WTC11 (cell line): ENCODE results near the gene CUL1.

Experiments
- AFF4 ChIP-seq: sonication (generic); formaldehyde crosslinking; IDR thresholded peaks from 2 replicates; pipeline ENCODE4 v1.8.1; 2023; ENCODE audit warnings: mild to moderate bottlenecking, missing genetic modification reagents, borderline replicate concordance
- ATF3 ChIP-seq: sonication (generic); formaldehyde crosslinking; conservative IDR thresholded peaks from 2 replicates; pipeline ENCODE4 v1.8.1; 2022; ENCODE audit warnings: mild to moderate bottlenecking, missing genetic modification reagents
- CTCF ChIP-seq: fragments of 200-600 bp; IDR thresholded peaks from 2 replicates; pipeline ENCODE4 v1.8.0; 2022; ENCODE audit warnings: antibody characterized with exemption
- ESRRA ChIP-seq: sonication (generic); formaldehyde crosslinking; IDR thresholded peaks from 2 replicates; pipeline ENCODE4 v1.8.1; 2022; ENCODE audit warnings: mild to moderate bottlenecking, missing genetic modification reagents, borderline replicate concordance
- GRHL2 ChIP-seq: fragments of 250-450 bp; sonication (Bioruptor Pico); IDR thresholded peaks from 2 replicates; pipeline ENCODE4 v1.8.0; 2022; ENCODE audit warnings: mild to moderate bottlenecking, moderate library complexity; ENCODE audit not compliant: insufficient replicate concordance, severe bottlenecking
- NFYB ChIP-seq: sonication (generic); formaldehyde crosslinking; conservative IDR thresholded peaks from 2 replicates; pipeline ENCODE4 v1.8.0; 2022; ENCODE audit warnings: low read depth, missing genetic modification reagents
- SMAD4 ChIP-seq: sonication (generic); formaldehyde crosslinking; IDR thresholded peaks from 2 replicates; pipeline ENCODE4 v1.8.0; 2022; ENCODE audit warnings: mild to moderate bottlenecking, missing genetic modification reagents
- ZBTB21 ChIP-seq: sonication (generic); formaldehyde crosslinking; IDR thresholded peaks from 2 replicates; pipeline ENCODE4 v1.8.1; 2023; ENCODE audit warnings: mild to moderate bottlenecking, missing genetic modification reagents, borderline replicate concordance

- no peak for TF ChIP-seq CTCF
- no peak for TF ChIP-seq GRHL2 (CRISPR knock-in tag)
- no peak for TF ChIP-seq ATF3 (CRISPR knock-in tag)
- TF ChIP-seq SMAD4, result no peak
- TF ChIP-seq AFF4 (CRISPR knock-in tag), result no peak
- TF ChIP-seq NFYB, result no peak
- TF ChIP-seq ESRRA (CRISPR knock-in tag), result no peak
- no peak for TF ChIP-seq ZBTB21 (CRISPR knock-in tag)
These were observed 33.5 kb upstream of the CUL1 start for GRCh38 chr7:148665221-148665620.
